ENCODE results near the gene ADAM22.

Gene ADAM22

DNA sequence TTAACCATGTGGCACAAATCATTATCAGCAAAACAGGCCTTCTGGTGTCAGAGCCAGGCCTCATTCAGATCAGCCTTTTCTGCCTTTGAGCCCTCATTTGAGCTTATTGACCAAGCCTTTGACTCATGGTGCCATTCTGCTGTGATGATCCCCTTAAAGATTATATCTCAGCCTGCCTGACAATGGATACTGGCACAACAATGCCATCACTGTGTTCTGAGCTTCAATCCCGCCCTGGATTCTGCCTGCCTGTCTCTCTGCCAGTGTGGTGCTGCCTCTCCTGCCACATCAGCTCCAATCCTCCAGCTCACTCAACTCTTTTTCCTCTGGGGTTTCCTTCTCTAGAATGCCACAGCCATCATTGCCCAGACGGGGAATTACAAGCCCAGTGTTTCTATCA is 233.2 kb downstream of the ADAM22 start:
- in situ Hi-C loops (cut with MboI; ENCODE audit: low pct_unique_long_range_greater_than_20kb, low sequenced_read_pairs, unreplicated experiment), result no loop called here
- TF ChIP-seq, protein P1, sequence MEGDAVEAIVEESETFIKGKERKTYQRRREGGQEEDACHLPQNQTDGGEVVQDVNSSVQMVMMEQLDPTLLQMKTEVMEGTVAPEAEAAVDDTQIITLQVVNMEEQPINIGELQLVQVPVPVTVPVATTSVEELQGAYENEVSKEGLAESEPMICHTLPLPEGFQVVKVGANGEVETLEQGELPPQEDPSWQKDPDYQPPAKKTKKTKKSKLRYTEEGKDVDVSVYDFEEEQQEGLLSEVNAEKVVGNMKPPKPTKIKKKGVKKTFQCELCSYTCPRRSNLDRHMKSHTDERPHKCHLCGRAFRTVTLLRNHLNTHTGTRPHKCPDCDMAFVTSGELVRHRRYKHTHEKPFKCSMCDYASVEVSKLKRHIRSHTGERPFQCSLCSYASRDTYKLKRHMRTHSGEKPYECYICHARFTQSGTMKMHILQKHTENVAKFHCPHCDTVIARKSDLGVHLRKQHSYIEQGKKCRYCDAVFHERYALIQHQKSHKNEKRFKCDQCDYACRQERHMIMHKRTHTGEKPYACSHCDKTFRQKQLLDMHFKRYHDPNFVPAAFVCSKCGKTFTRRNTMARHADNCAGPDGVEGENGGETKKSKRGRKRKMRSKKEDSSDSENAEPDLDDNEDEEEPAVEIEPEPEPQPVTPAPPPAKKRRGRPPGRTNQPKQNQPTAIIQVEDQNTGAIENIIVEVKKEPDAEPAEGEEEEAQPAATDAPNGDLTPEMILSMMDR (IDR thresholded peaks at IDR 0.05; ENCODE audit: extremely low read depth, insufficient read depth, missing control alignments), result no peak
- no peak for DNase-seq (ENCODE audit: low spot score)

- TF ChIP-seq, protein P1 (IDR thresholded peaks at IDR 0.05; ENCODE audit: extremely low read depth, insufficient read depth, missing control alignments), result no peak
- in situ Hi-C loops (cut with MboI; ENCODE audit: low pct_unique_long_range_greater_than_20kb, low sequenced_read_pairs, unreplicated experiment), result no loop called here
- no peak for DNase-seq (ENCODE audit: low spot score)
Measured at GRCh38 chr7:88167721-88168120, 233.7 kb downstream of the ADAM22 start.

- DNase-seq (ENCODE audit: low spot score), result peak; percentile 4
- in situ Hi-C loops (cut with MboI; ENCODE audit: low pct_unique_long_range_greater_than_20kb, low sequenced_read_pairs, unreplicated experiment), result no loop called here
- TF ChIP-seq, protein P1 (IDR thresholded peaks at IDR 0.05; ENCODE audit: extremely low read depth, insufficient read depth, missing control alignments), result peak; percentile 45
Measured at GRCh38 chr7:88169717-88170320, 235.8 kb downstream of the ADAM22 start.

- in situ Hi-C loops (cut with MboI; ENCODE audit: low pct_unique_long_range_greater_than_20kb, low sequenced_read_pairs, unreplicated experiment), result no loop called here
- TF ChIP-seq, protein P1 (IDR thresholded peaks at IDR 0.05; ENCODE audit: extremely low read depth, insufficient read depth, missing control alignments), result no peak
- DNase-seq (ENCODE audit: low spot score), result no peak
Measured at GRCh38 chr7:88172842-88173241, 238.8 kb downstream of the ADAM22 start.

- TF ChIP-seq, protein P1 (IDR thresholded peaks at IDR 0.05; ENCODE audit: extremely low read depth, insufficient read depth, missing control alignments), result no peak
- DNase-seq (ENCODE audit: low spot score), result no peak
- in situ Hi-C loops (cut with MboI; ENCODE audit: low pct_unique_long_range_greater_than_20kb, low sequenced_read_pairs, unreplicated experiment), result no loop called here
Measured at GRCh38 chr7:88176190-88176589, 242.1 kb downstream of the ADAM22 start.

DNA sequence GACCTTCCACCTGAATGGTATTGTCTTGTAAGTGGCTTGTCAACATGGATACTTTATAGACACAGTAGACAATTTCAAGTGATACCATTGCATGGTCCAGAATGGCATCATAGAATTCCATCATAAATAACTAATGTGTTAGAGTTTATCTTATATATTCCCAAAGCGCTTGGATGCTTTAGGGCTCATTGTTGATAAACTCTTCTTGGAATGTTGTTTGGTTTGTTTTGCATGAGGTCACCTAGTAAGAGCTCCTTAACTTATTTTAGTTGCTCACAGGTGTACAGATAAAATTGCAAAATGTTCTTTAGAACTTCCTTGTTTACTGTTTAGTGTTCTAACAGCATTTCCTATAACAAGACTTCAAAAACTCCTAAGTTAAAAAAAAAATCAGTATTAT is 249.0 kb downstream of the ADAM22 start:
- DNase-seq (ENCODE audit: low spot score), result no peak
- in situ Hi-C loops (cut with MboI; ENCODE audit: low pct_unique_long_range_greater_than_20kb, low sequenced_read_pairs, unreplicated experiment), result no loop called here
- TF ChIP-seq, protein P1 (IDR thresholded peaks at IDR 0.05; ENCODE audit: extremely low read depth, insufficient read depth, missing control alignments), result no peak
